ENCODE results near the gene AGXT2.

GRCh38 chr5:35087991-35088390 lies 40.2 kb upstream of the AGXT2 start:
- TF ChIP-seq, protein P1, sequence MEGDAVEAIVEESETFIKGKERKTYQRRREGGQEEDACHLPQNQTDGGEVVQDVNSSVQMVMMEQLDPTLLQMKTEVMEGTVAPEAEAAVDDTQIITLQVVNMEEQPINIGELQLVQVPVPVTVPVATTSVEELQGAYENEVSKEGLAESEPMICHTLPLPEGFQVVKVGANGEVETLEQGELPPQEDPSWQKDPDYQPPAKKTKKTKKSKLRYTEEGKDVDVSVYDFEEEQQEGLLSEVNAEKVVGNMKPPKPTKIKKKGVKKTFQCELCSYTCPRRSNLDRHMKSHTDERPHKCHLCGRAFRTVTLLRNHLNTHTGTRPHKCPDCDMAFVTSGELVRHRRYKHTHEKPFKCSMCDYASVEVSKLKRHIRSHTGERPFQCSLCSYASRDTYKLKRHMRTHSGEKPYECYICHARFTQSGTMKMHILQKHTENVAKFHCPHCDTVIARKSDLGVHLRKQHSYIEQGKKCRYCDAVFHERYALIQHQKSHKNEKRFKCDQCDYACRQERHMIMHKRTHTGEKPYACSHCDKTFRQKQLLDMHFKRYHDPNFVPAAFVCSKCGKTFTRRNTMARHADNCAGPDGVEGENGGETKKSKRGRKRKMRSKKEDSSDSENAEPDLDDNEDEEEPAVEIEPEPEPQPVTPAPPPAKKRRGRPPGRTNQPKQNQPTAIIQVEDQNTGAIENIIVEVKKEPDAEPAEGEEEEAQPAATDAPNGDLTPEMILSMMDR (IDR thresholded peaks at IDR 0.05): no peak
- TF ChIP-seq EZH2 (IDR thresholded peaks at IDR 0.05): no peak
- TF ChIP-seq EZH2phosphoT487 (IDR thresholded peaks at IDR 0.05): no peak
